Measurements from ENCODE around the gene CRNKL1.

The CRNKL1 gene

DNA sequence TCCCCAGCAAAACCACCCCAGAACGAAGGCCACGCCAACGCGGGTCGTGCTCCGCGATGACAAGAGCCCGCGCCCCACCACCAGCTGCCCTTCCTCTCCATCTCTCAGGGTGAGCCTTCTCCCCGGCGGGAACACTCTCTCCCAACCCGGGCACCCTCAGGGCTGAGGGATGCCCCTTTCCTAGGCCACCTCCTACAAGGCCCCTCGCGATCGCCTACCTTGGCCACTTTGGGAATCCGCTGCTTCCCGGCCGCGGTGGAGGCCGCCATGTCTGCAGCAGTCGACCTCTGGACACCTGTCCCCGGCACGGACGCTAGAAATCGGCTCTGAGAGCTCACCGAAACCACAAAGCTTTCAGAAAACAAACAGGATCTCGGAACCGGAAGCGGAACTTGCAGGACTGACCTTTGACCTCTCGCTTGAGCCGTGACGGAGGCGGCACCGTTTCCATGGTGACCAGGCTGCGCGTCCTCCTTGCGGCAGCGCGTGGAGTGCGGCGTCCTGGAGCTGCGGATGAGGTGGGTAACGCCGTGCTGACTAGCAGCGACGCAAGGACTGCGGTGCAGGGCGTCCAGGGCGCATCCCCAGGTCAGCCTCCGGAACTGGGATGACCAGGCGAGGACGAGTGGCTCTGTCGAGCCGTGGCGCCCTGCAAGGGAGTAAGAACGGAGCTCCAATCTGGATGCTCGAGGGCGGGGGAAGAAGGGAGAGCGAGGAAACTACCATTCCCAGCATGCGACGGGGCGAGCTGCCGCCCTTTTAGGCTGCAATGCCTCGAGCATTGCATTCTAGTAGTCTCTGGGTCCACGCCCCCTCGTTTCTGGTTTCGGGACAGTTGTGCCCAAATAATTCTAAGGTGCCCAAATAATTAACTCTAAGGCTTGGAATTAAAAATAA is at the start of gene CRNKL1, which contains the start of gene CFAP61:
Gene CRNKL1 (minus strand): TSS at position 393 of the 897 bp plus-strand sequence. CDS start 124 bp downstream, at position 269.
Gene CFAP61 (plus strand): TSS at position 459 of the 897 bp plus-strand sequence. CDS start 4,122 bp downstream, outside the sequence.
- DNase-seq: peak; percentile 97

DNA sequence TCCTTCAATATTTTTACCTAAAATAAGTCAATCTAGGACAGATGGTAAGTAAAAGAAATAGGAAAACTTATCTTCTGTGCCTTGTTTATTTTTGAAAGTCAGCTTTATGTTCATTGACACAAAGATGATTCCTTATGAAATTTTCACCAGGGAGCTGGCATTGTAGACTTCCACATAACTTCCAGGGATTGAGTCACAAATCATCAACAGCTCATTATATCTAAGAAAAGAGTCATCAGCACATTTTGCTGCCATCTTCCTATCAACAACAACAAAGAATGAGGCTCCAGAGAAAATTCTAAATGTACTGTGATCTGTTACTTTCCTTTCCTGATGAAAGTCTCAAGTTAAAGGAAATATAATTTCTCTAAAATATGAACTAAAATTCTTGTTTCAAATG is 48.6 kb upstream of the CRNKL1 start:
- DNase-seq: no peak

DNA sequence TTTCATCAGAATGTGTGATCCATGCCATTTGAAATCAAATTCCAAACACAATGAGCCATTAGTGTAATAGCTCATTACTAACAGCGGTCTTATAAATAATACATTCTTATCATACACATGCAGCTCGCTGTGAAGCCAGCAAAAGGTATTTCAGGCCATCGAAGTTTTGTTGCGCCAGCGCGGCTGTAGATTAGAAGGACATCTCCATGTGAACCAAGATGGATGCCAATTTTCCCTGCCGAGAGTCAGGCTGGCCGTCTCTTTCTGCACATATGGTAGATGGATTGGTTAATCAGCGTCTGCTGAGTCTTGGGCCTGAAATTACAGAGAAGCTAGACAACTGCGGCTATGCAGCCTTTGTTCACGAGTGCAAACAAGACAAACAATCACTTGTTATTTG is 44.2 kb upstream of the CRNKL1 start:
- no peak for DNase-seq

DNA sequence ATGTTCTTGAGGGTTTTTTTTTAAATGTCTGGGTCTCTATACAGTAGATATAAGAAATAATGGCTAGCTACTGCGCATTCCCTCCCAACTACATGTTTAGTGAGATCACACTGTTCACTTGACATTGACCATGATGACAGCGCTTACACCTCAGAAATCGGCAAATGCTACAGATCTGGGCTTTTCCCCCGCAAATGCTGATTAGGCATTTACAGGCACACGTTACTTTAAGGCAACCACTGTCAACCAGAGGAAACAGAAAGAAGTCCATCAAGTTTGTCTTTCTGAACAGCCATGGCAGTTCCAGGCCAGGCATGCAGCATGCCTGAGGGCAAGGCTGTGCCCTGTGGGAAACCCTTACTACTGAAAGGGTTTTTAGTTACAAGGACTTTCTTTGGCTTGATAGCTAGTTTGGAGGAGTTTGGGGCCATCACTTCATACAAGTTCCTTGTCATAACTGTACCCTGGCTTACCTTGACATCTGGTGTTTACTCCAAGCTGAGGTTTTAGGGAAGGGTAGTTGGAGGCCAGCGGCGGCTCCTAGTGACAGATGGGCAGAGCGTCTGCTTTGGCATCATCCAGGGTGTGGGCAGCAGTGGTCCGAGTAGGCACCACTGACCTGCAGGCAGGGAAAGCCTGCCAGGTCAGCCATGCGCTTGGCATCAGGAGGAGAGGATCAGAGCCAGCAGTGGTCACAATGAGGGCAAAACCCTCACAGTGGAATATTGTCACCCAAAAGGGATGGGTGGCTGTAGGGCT is 43.0 kb upstream of the CRNKL1 start:
- DNase-seq: no peak

DNA sequence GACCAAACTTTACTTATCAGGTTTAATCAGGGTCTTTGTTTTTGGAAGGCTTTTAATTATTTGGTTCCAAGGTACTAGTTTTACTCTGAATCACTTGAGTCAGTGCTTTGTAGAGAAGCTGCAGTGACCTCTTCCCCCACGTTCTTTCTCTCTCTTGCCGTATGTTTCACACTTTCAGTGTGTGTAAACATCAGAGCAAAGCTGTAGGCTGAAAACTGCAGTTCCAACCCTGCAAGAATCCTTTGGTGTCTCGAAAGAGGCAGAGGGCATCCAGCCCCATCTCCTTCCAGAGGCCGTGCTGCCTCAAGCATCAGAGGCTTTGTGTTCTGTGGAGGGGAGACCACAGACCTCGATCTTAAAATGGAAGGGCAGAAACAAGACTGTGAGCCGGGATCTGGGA is 42.1 kb upstream of the CRNKL1 start:
- DNase-seq: no peak

DNA sequence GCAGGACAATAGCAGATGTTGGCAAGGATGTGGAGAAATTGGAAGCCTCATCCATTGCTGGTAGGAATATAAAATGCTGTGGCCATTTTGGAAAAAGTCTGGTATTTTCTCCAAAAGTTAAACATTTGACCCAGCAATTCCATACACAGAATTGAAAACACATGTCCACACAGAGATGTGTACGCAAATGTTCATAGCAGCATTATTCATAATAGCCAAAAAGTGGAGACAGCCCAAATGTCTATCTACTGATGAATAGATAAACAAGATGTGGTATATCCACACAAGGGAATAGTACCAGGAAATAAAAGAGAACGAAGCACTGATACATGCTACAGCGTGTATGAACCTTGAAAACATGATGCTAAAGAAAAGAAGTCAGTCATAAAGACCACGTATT is 40.6 kb upstream of the CRNKL1 start:
- DNase-seq: no peak

DNA sequence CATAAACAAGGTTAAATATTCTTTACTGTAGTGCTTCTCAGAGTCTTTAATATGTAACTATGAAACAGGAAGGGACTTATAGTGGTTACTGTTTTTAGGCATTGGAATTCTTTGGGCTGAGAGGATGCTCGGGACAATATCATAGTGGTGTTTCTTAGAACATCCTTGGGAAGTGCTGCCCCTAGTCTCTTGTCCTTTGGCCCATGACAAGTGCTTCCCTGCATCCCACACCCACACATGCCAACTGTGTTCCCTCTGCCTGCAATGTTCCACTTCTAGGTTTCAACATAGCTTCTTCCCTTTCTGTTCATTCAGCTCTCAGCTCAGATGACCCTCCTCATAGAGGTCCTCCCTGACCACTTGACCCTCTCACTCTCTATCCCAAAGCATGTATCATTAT is 37.7 kb upstream of the CRNKL1 start:
- no peak for DNase-seq

DNA sequence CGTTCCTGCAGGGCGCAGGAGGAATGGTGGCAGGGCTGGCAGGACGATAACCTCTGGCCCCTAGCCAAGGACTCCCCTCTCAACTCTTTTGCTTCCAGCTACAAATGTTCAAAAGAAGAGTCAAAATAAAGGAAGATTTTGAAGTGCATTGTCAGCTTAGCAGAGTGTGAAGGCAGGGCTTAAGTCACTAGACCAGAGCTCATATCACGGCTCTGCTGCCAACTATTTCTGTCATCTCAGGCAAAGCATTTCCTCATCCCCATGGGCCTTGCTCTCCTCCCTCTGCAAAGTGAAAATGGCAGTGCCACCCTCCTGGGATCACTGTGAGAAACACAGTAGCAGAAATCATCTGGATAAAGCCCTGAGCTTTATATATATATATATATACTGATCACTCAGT is 36.8 kb upstream of the CRNKL1 start:
- no peak for DNase-seq

DNA sequence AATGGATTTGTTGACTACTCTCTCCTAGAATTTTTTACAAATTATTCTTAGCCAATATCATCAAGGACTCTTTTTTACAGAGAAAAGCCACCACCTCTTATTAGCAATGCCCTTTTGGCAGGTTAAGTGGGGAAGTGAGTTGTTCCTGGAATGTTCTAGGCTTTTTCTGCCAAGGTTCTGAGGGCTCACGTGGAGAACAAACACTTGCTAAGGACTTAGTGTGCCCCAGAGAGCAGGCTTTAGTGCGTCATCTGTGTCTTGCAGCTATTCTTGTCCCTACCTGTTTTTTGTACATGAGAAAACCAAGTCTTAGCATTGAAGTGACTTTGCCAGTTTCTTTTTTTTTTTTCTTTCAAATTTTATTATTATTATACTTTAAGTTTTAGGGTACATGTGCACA is 33.5 kb upstream of the CRNKL1 start:
- DNase-seq: no peak

DNA sequence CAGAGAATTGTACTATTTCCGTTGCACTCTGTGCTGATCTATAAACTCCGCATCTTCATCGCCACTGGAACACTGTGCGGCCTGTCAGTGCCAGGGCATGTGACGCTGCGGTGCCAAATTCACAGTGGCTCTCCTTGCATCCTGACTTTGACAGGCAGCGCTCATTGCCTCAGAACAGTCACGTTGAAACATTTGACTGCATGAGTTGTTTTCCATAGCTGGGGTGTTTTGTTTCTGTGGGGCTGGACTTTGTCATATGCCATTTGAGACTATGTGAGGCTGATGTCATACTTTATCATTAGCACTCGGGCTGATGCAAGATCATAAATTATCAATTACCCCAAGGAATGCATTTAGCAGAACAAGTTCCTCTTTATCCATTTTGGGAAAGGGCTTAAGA is 32.8 kb upstream of the CRNKL1 start:
- DNase-seq: no peak

DNA sequence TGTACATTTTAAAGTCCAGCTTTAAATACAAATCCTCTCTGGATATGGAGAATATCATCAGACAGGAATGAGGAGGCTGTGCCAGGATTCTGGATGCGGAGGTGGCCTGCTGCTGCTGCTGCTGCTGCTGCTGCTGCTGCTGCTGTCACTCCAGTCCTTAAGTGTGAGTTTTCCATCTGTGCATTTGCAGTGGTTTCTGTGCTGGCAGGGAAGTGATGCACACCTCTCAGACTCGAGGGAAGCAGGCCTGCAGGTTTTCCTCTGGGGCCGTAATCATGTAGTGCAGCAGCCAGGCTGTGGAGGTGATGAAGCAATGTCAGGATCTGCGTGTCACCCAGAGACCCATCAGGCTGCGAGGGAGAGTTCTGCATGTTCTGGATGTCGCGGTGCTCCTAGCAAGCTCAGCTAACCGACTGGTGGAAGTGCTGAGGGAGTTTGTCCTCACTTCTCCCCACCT is 32.1 kb upstream of the CRNKL1 start:
- DNase-seq: no peak

DNA sequence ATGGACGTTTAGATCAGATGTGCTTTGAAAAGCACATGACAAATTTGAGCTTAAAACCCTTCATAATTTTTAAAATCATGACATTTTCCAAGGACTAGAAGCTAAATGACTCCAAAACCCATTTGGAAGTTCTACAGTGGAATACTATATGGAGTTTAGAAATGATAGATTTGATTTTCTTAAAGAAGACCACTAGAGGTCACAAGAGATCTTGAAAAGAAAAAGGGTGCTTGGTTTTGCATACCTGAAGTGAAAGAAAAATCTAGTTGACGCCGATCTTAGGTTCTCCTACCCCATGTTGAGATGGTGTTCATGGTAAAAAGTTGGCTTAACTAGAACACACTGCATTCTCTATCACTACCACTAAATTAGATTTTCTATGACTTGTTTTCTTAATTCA is 31.5 kb upstream of the CRNKL1 start:
- DNase-seq: no peak

DNA sequence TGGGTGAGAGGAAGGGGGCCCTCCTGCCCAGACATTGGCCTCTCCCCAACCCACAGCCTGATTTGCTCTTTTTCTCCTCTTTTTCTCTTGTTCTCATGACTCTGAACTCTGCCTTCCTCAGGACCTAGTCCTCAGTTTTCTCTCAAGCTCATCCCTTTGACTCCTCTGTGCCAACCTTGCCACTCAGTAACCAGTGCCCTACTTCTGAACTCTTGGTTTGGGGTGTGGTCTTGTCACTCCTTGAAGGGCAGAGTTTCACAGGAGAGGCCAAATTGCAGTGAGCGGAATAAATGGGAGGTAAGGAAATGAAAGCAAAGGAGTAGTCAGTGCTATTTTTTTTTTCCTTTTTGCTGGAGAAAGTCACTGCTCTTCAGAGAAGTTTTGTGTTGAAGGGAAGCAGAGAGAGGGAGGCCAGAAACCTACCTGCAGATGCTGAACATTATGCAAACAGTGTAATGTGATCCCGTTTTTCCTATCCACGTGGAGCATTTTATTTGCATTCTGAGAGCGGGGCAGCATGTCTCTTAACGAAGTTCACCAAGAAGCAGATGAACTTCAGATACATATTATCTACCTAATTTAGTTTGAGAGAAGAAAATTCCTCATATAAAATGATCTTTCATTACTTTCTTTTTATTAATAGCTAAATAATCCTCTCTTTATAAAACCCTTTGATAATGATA is 27.0 kb upstream of the CRNKL1 start:
- no peak for DNase-seq

DNA sequence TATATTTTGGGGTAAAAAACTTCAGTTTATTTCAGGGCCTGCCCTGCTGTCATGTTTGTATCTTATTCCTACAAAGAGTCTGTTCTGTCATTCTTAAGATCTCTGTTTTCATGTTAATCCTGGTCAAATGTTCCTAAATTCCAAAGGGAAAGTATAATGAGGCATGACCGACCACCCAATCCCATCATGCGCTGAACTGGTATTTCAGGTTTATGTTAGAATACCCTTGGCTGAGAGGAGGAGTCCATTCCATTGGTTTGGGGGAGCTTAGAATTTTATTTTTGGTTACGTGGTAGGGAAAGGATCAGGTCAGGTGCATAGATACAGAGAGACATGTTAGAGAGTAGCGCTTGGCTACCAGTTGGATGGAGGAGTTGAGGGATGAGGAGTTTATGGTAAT is 25.8 kb upstream of the CRNKL1 start:
- no peak for DNase-seq

DNA sequence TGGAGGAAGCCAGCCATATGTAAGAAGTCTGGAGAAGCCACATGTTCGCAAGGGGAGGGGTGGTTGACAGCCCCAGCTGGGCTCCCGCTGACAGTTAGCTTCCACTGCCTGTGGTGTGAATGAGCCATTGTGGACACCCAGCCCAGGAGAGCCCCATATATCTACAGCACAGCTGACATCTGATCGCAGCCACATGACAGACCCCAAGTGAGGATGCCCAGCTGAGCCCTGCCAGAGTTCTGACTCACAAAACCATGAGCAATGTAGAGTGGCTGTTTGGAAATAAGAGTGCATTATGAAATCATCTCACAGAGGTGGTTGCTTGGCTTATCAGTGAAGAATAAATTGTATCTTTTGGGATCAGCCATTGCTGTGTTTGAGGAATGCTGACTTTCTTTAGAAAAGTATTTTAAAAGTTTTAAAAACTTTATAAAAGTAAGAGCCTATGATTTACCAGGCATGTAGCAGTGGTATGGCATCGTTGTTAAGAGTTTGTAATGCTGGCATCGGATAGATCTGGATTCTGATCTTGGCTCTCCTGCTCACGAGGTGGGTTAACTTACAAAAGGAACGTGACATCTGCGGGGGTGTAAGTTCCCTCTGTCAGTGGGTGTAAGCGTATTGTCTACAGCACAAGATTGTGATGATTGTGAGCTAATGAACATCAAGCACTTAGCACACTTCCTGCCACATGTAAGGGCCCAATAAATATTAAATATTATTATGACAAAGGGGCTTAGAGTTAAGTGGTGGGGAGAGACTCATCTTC is 24.2 kb upstream of the CRNKL1 start:
- no peak for DNase-seq

DNA sequence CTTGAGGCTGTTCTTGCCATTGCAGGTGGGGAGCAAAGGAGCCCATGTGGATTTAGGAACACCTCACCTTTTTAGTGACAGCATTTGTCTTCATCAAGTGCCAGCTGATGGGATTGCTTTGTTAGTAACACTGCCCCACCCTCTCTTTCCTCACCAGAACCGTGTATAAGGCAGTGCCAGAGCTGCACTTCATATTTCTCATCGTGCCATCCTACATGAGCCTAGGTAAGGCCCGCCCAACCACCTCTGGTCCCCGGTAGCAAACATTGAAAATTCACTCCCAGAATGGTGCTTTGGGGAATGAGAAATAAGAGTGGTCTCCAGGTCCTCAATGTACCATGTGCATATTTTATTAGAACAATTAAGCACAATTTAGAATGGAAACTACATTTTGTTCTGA is 22.8 kb upstream of the CRNKL1 start:
- no peak for DNase-seq

DNA sequence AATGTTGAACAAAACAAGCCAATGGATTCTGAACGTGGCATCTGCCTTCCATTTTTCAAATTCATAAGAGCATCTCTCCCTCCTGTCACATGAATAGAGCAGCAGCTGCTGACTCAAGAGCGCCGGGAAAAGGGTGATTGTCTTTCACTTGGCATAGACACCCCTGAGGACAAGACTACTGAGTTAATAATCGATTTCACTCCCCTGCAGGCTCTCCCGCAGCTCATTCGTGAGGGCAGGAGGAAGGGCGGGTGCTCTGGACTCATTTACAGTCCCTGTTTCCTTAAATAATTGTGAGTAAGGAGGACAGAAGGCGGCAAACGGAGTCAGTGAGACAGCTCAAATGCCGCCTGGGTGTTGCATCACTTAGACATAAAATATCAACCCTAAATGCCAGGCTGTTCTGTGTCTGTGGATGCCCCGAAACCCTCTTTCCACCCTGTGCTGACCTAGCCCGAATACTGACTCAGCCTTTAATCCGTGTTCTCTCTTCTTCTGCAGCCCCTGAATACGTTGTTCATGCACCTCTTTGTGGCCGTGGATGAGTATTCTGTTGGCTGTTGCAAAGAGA is 21.6 kb upstream of the CRNKL1 start:
- no peak for DNase-seq

DNA sequence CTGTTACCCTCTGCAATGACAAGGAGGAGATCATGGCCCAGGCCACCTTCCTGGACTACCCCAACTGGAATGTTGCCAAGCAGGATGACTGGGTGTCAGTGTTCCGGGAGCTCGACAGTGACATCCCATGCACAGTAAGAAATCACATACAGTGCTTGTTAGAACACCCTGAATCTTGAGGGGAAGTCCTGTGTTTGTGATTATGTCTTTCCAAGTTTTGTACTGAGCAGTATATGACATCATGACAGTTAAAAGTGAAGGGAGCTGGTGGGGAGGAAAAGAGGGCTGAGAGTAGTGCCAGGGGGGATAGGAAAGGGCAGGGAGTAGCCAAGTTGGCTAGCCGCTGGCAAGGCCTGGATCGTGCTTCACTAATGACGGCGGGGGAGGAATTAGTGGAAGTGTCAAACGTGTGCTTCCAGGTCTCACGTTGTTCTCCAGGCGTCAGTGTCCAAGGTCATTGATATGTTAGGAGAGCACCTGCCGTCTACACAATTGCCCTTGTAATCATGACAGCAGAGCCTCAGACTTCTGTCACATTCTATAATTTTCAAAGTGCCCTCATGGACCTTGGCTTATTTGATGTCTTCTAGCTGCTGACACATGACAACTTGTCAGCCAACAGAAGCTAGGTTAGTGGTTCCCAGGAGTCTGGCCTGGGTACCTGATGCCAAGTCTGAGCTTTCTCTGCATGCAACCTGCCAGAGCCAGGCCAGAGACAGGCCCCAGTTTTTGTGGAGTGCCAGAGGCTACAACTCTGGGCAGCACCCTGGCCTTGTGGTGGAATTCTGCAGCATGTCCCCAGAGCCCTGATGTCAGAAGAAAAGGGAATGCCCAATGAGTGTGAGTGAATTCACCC is 18.8 kb upstream of the CRNKL1 start:
- DNase-seq: no peak

DNA sequence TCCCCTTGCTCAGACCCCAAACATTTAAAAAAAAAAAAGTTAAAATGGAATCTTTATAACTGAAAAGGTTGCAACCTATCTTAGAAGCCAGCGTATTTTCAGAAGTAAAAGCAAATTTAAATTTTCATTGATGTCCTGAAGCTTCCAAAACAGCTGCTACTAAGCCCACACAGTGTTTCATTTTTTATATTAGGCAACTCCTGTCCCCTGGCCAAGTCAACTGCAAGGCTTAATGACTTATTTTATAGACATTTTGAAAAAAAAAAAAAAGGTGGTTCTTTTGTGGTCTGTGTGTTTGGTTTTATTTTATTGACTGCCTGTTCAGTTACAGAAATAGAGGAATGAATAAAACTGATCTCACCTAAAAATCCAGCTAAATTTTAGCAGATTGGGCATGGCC is 13.1 kb upstream of the CRNKL1 start:
- DNase-seq: no peak

DNA sequence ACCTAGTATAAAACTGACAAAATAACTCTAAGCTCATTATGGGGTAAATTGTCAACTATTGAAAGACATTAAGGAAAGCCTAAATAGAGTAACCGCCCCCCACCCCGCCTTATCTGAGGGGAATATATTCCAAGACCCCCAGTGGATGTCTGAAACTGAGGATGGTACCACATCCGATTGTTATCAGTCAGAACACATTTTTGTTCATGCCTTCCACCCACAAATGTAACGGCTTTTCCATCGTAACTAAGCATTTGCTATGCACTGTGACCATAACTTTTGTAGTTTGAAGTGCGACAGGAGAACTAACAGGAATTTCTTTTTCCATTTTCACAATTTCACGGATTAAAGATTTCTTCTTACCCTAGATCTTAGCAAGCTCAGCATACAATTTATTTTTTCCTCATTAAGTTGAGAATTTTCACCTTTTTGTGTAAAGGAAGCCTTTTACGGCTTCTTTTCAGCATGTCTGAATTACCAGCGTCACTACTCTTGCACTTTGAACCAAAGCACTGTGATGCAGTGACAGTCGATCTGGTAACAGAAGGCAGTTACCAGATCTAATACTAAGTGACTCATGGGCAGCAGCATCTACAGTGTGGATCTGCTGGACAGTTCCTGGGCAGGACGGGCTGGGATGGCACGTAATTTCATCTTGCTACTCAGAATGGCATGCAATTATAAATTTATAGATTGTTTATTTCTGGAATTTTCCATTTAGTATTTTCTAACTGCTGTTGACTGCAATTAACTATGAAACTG is 11.9 kb upstream of the CRNKL1 start:
- DNase-seq: no peak
